Measurements from ENCODE around the gene PPARA.

PPARA gene

DNA sequence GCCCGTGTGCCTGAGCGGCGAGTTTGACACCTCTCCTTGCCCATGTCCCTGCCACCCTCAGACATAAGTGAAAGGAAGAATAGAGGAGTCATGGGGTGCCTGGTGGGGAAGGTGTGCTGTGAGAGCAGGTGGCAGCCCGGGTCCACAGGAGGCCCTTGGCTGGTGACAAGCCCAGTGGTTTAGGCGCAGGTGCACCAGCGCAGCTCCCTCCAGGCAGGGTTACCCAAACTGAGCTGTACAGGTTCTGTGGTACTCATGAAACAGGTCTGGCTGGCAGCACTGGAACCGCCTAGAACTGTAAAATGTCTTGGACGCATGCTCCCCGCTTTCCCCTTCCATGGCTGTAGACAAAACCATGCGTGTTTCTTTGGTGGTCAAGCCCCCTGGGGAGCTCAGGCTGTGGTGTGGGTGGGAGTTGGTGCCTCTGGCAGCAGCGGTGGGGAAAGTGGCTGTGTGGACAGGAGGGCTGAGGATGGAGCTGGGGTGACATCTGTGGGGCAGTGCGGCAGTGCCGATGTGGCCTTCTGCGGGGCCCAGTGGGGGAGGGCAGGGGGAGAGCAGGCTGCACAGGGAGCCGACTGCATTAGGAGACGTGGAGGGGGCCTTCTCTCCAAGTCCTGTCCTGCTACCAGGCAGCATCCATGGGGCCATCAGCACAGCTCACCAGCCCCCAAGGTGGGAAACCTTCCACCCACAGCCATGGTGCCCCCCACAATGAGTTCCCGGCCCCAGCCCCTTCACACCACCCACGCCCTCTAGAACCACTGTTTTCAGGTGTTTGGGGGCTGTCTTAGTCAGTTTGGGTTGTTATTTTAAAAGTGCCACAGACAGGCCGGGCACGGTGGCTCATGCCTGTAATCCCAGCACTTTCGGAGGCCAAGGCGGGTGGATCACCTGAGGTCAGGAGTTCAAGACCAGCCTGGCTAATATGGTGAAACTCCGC is 140.8 kb downstream of the PPARA start:
- H3K4me3 ChIP-seq (replicated peaks; ENCODE audit: low read depth, low read length): no peak overlapping the region
- TF ChIP-seq, protein P1, sequence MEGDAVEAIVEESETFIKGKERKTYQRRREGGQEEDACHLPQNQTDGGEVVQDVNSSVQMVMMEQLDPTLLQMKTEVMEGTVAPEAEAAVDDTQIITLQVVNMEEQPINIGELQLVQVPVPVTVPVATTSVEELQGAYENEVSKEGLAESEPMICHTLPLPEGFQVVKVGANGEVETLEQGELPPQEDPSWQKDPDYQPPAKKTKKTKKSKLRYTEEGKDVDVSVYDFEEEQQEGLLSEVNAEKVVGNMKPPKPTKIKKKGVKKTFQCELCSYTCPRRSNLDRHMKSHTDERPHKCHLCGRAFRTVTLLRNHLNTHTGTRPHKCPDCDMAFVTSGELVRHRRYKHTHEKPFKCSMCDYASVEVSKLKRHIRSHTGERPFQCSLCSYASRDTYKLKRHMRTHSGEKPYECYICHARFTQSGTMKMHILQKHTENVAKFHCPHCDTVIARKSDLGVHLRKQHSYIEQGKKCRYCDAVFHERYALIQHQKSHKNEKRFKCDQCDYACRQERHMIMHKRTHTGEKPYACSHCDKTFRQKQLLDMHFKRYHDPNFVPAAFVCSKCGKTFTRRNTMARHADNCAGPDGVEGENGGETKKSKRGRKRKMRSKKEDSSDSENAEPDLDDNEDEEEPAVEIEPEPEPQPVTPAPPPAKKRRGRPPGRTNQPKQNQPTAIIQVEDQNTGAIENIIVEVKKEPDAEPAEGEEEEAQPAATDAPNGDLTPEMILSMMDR (IDR thresholded peaks at IDR 0.05; ENCODE audit: low read length, missing control alignments): no peak
- no peak for DNase-seq (ENCODE audit: low read depth)

DNA sequence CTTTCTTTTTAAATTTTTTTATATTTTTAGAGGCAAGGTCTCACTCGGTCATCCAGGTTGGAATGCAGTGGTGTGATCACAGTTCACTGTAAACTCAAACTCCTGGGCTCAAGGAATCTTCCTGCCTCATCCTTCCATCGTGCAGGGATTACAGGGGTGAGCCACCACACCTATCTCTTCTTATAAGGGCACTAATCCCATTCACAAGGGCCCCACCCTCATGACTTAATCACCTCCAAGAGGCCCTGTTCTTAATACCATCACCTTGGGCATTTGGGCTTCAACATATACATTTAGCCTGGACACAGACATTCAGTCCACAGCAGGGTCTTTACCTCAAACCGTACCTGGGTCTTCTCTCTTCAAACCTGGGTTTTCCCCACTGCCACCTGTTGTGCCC is 141.8 kb downstream of the PPARA start:
- TF ChIP-seq, protein P1 (IDR thresholded peaks at IDR 0.05; ENCODE audit: low read length, missing control alignments): no peak
- DNase-seq (ENCODE audit: low read depth): no peak

DNA sequence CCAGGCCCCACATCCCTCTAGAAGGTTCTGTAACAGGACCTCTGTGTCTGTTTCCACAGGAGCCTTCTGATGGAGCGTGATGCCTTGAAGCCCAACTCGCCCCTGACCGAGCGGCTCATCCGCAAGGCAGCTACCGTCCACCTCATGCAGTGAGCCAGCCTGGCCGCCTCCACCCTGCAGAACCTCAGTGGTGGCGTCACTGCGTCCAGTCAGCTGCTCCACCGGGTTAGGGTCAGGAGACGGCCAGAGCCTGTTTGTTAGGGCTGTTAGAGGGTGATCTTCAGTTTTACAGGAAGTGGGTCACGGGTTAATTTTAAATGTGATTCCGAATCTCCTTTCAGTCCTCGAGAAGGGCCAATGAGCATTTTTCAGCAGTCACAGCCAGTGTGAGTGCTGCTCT is 142.4 kb downstream of the PPARA start:
- DNase-seq (ENCODE audit: low read depth): no peak
- TF ChIP-seq, protein P1 (IDR thresholded peaks at IDR 0.05; ENCODE audit: low read length, missing control alignments): no peak
- no peak overlapping the region for H3K4me3 ChIP-seq (replicated peaks; ENCODE audit: low read depth, low read length)

More for the DNA sequence above, 141.8 kb downstream of the PPARA start:
- H3K4me3 ChIP-seq (replicated peaks; ENCODE audit: low read depth, low read length): no peak overlapping the region
